Measurements from ENCODE around the gene PUDP. TPM values are rescaled to one million over a fixed set of nuclear protein-coding genes. Genes with fewer than 3 reads are reported as not detected.

Gene PUDP
- total and polyA plus RNA-seq, 3 experiments from 2014 or later, result 18.0 to 26.2 (median 23.2) TPM

DNA sequence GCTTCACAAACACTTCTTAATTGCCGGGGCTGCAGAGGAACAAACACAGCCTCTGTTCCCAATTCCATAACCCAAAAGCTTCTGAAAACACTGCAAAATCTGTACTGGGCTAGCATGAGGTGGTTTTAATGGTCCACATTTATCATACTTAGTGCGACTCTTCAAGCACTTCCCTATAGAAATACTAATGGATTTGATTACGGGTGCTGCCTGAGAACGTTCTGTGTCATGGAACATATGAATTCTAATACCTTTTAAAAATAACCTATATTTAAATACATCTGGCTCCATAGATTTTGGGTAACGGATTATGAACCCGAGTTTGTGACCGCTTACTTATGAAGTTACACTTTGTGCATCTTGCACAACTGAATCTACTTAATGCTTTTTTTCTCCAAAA, 35.9 kb downstream of the PUDP start:
- Mint-ChIP-seq H3K9me3 (no peaks in the 10 kb centered on the region), H3K4me3 (no peak overlapping the region), H3K27ac (no peak overlapping the region), H3K36me3 (peaks cover 5 to 16% (median 6%) of the 10 kb centered on the region in 3 donors), H3K27me3 (no peaks in the 10 kb centered on the region), H3K4me1 (peaks cover 46 to 72% (median 58%) of the 10 kb centered on the region in 3 donors)
- ChIA-PET POLR2A (no interaction called here), CTCF (no interaction called here)
- no peaks in the 10 kb centered on the region for H3K4me1 ChIP-seq (ENCODE audit: insufficient read depth, low read length)
- H3K36me3 ChIP-seq (ENCODE audit: insufficient read depth, low read length), result no peaks in the 10 kb centered on the region
- no peak for DNase-seq
- H3K27me3 ChIP-seq (ENCODE audit: insufficient read depth, low read length, poor library complexity, severe bottlenecking), result no peaks in the 10 kb centered on the region
- no peak overlapping the region for H3K4me3 ChIP-seq (ENCODE audit: low read length)
- no peak overlapping the region for H3K27ac ChIP-seq (ENCODE audit: low read depth, low read length)
- no peaks in the 10 kb centered on the region for H3K9me3 ChIP-seq (ENCODE audit: low read length)

DNA sequence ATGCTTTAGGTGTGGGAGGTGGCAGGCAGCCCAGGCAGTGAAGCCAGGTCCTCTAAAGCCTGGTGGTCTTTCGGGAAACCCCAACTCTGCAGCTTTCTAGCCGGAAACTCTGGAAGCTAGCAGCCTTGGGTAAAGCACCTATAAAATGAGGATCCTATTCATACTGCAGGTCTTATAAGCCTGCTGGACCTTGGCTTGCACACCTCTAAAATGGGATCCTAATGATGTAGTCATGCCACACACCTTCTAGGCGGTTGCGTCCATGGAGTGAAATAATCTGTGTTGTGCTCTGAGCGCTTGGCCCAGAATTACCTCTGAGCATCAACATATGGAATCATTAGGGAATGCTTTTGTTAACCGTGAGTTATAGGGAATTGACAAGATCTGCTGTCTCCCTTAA, 36.4 kb downstream of the PUDP start:
- no peak overlapping the region for H3K4me3 ChIP-seq (ENCODE audit: low read length)
- Mint-ChIP-seq H3K4me3 (no peak overlapping the region), H3K27me3 (no peaks in the 10 kb centered on the region), H3K36me3 (peaks cover 0 to 13% (median 2%) of the 10 kb centered on the region in 3 donors), H3K4me1 (peaks cover 44 to 72% (median 58%) of the 10 kb centered on the region in 3 donors), H3K27ac (no peak overlapping the region), H3K9me3 (no peaks in the 10 kb centered on the region)
- H3K4me1 ChIP-seq (ENCODE audit: insufficient read depth, low read length), result no peaks in the 10 kb centered on the region
- no peaks in the 10 kb centered on the region for H3K9me3 ChIP-seq (ENCODE audit: low read length)
- no peaks in the 10 kb centered on the region for H3K36me3 ChIP-seq (ENCODE audit: insufficient read depth, low read length)
- POLR2A ChIA-PET, result no interaction called here
- CTCF ChIA-PET, result no interaction called here
- no peaks in the 10 kb centered on the region for H3K27me3 ChIP-seq (ENCODE audit: insufficient read depth, low read length, poor library complexity, severe bottlenecking)
- no peak overlapping the region for H3K27ac ChIP-seq (ENCODE audit: low read depth, low read length)
- no peak for DNase-seq

DNA sequence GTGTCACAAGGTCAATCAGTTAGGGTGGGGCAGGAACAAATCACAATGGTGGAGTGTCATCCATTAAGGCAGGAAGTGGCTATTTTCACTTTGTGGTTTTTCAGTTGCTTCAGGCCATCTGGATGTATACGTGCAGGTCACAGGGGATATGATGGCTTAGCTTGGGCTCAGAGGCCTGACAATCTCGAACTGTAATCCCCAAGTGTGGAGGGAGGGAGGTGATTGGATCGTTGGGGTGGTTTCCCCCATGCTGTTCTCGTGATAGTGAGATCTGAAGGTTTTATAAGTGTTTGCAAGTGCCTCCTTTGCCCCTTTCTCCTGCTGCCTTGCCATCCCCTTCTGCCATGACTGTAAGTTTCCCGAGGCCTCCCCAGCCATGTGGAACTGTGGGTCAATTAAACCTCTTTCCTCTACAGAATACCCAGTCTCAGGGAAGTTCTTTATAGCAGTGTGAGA, 37.1 kb downstream of the PUDP start:
- Histone ChIP-seq H3K4me1 (ENCODE audit: insufficient read depth, low read length) (no peaks in the 10 kb centered on the region), H3K27me3 (ENCODE audit: insufficient read depth, low read length, poor library complexity, severe bottlenecking) (no peaks in the 10 kb centered on the region), H3K9me3 (ENCODE audit: low read length) (no peaks in the 10 kb centered on the region), H3K27ac (ENCODE audit: low read depth, low read length) (no peak overlapping the region), H3K4me3 (ENCODE audit: low read length) (no peak overlapping the region), H3K36me3 (ENCODE audit: insufficient read depth, low read length) (no peaks in the 10 kb centered on the region)
- DNase-seq, result no peak
- no peaks in the 10 kb centered on the region for H3K9me3 Mint-ChIP-seq
- CTCF ChIA-PET, result no interaction called here
- POLR2A ChIA-PET, result no interaction called here
- peak overlapping the region in 1 of 7 donors; percentile 37 for H3K4me3 Mint-ChIP-seq
- no peaks in the 10 kb centered on the region for H3K27me3 Mint-ChIP-seq
- H3K4me1 Mint-ChIP-seq, result peaks cover 44 to 68% (median 57%) of the 10 kb centered on the region in 3 donors
- H3K27ac Mint-ChIP-seq, result peak overlapping the region in 7 of 8 donors; percentile 6 to 82 (median 43)
- H3K36me3 Mint-ChIP-seq, result peaks cover under 1 to 14% (median 4%) of the 10 kb centered on the region in 3 donors

DNA sequence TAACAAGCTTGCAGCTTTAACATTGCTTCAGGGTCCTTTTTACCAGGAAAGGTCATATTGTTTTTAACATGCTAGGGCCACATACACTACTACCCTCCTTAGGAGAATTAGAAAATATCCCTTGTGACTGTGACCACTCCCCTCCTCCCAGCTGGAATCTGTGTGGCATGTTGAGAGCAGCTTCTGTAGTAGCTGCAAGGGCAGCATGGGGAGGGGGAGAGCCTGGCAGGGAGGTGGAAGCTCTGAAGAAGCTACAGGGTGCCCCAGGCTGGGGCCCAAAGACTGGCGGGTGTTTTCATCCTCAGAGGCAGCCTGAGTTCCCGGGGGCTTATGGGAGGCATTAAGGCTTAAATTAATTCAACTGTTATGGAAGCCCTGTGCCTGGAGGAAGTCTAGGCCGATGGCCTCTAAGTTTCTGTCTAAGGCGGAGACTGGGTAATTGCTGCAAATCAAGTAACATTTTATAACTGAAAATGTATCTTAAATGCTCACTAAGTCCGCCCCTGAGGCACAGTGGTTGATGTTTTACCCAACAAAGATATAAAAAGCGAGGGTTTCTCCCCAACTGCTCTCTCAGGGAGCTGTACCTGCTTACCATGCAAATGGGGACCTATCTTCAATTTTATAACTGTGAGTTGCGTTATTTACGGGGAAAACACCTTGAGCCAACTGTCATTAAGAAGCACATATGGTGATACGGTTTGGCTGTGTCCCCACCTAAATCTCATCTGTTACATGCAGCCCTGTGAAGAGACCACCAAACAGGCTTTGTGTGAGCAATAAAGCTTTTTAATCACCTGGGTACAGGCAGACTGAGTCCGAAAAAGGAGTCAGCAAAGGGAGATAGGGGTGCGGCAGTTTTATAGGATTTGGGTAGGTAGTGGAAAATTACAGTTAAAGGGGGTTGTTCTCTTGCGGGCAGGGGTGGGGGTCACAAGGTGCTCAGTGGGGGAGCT, 37.8 kb downstream of the PUDP start:
- Histone ChIP-seq H3K27me3 (ENCODE audit: insufficient read depth, low read length, poor library complexity, severe bottlenecking) (no peaks in the 10 kb centered on the region), H3K4me3 (ENCODE audit: low read length) (no peak overlapping the region), H3K27ac (ENCODE audit: low read depth, low read length) (no peak overlapping the region), H3K36me3 (ENCODE audit: insufficient read depth, low read length) (no peaks in the 10 kb centered on the region), H3K9me3 (ENCODE audit: low read length) (no peaks in the 10 kb centered on the region), H3K4me1 (ENCODE audit: insufficient read depth, low read length) (no peaks in the 10 kb centered on the region)
- H3K36me3 Mint-ChIP-seq, result peaks cover 4 to 20% (median 8%) of the 10 kb centered on the region in 3 donors
- H3K4me3 Mint-ChIP-seq, result peak overlapping the region in 1 of 7 donors; percentile 36
- H3K4me1 Mint-ChIP-seq, result peaks cover 44 to 66% (median 52%) of the 10 kb centered on the region in 3 donors
- no peaks in the 10 kb centered on the region for H3K9me3 Mint-ChIP-seq
- DNase-seq, result no peak
- no peaks in the 10 kb centered on the region for H3K27me3 Mint-ChIP-seq
- CTCF ChIA-PET, result no interaction called here
- POLR2A ChIA-PET, result no interaction called here
- peak overlapping the region in 7 of 8 donors; percentile 7 to 87 (median 43) for H3K27ac Mint-ChIP-seq

DNA sequence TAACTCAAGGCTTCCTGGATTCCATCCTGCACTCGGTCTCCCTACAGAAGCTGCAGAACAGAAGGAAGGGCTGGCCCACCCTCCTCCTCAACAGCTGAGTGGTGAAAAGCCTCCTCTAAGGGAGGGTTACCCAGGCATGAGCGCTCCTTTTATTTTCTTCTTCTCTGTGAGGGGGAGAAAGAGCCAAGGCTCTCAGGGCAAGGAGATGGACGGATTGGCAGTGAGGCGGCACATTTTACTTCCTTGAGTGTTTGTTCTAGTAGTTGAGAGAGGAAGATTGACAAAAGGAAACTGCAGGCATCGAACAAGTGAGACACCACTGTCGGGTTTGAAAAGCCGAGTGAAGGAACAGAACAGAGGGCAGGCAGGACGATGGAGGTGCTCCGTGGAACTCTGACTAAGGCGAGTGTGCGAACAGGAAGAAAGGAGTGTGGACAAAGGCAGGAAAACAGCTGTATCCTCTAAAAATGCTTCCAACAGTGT, 38.9 kb downstream of the PUDP start:
- no peaks in the 10 kb centered on the region for H3K27me3 Mint-ChIP-seq
- Histone ChIP-seq H3K4me1 (ENCODE audit: insufficient read depth, low read length) (no peaks in the 10 kb centered on the region), H3K36me3 (ENCODE audit: insufficient read depth, low read length) (no peaks in the 10 kb centered on the region), H3K27ac (ENCODE audit: low read depth, low read length) (no peak overlapping the region), H3K27me3 (ENCODE audit: insufficient read depth, low read length, poor library complexity, severe bottlenecking) (no peaks in the 10 kb centered on the region), H3K9me3 (ENCODE audit: low read length) (no peaks in the 10 kb centered on the region), H3K4me3 (ENCODE audit: low read length) (no peak overlapping the region)
- peaks cover 8 to 24% (median 13%) of the 10 kb centered on the region in 3 donors for H3K36me3 Mint-ChIP-seq
- H3K27ac Mint-ChIP-seq, result peak overlapping the region in 2 of 8 donors; percentile 43 to 69
- no peak overlapping the region for H3K4me3 Mint-ChIP-seq
- no peak for DNase-seq
- ChIA-PET CTCF (no interaction called here), POLR2A (no interaction called here)
- no peaks in the 10 kb centered on the region for H3K9me3 Mint-ChIP-seq
- peaks cover 38 to 57% (median 42%) of the 10 kb centered on the region in 3 donors for H3K4me1 Mint-ChIP-seq

DNA sequence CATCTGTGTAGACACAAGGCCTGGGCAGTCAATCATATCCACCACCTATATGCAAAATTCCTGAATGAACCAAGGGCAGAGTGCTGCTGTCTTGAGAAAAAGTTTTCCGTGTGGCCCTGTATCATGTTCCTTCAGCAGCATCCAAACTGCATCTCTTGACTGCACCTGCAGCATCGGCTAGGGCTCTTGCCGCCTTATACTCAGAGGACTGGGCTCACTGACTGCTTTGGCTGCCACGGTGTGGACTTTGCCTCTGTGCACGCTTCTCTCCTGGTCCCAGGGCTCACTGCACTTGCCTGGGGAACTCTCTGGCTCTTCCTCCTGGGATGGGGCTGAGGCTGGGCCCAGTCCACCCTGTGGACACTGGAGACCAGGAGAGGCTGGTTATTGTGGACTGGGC, 39.9 kb downstream of the PUDP start:
- Mint-ChIP-seq H3K27me3 (no peaks in the 10 kb centered on the region), H3K36me3 (peaks cover 19 to 29% (median 21%) of the 10 kb centered on the region in 3 donors), H3K9me3 (no peaks in the 10 kb centered on the region), H3K4me3 (no peak overlapping the region), H3K4me1 (peaks cover 38 to 59% (median 39%) of the 10 kb centered on the region in 3 donors), H3K27ac (no peak overlapping the region)
- ChIA-PET CTCF (no interaction called here), POLR2A (no interaction called here)
- no peaks in the 10 kb centered on the region for H3K4me1 ChIP-seq (ENCODE audit: insufficient read depth, low read length)
- no peaks in the 10 kb centered on the region for H3K36me3 ChIP-seq (ENCODE audit: insufficient read depth, low read length)
- H3K9me3 ChIP-seq (ENCODE audit: low read length), result no peaks in the 10 kb centered on the region
- DNase-seq, result no peak
- no peak overlapping the region for H3K4me3 ChIP-seq (ENCODE audit: low read length)
- H3K27me3 ChIP-seq (ENCODE audit: insufficient read depth, low read length, poor library complexity, severe bottlenecking), result no peaks in the 10 kb centered on the region
- no peak overlapping the region for H3K27ac ChIP-seq (ENCODE audit: low read depth, low read length)

DNA sequence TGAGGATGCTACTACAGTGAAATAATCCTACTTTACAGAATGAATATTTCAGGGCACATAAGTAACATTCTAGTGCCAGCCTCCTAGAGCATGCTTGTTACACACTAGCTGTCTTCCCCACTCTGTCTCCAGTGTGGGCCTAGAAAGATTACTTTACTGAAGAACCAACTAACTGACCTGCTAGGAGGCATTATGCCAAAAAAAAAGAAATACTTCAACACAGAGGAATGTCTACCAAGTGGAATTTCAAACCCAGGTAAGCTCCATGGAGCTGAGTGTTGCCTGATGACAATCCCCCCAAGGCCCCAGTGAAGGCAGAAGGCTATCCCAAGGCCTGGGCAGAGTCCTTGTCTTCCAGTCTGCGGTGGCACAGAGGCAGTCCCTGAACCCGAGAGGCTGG, 41.3 kb downstream of the PUDP start:
- H3K4me3 Mint-ChIP-seq, result no peak overlapping the region
- H3K27me3 Mint-ChIP-seq, result no peaks in the 10 kb centered on the region
- peaks cover 24 to 35% (median 29%) of the 10 kb centered on the region in 3 donors for H3K36me3 Mint-ChIP-seq
- Histone ChIP-seq H3K36me3 (ENCODE audit: insufficient read depth, low read length) (no peaks in the 10 kb centered on the region), H3K4me1 (ENCODE audit: insufficient read depth, low read length) (no peaks in the 10 kb centered on the region), H3K9me3 (ENCODE audit: low read length) (no peaks in the 10 kb centered on the region), H3K4me3 (ENCODE audit: low read length) (no peak overlapping the region), H3K27me3 (ENCODE audit: insufficient read depth, low read length, poor library complexity, severe bottlenecking) (no peaks in the 10 kb centered on the region), H3K27ac (ENCODE audit: low read depth, low read length) (no peak overlapping the region)
- H3K9me3 Mint-ChIP-seq, result no peaks in the 10 kb centered on the region
- ChIA-PET CTCF (no interaction called here), POLR2A (no interaction called here)
- H3K27ac Mint-ChIP-seq, result peak overlapping the region in 2 of 8 donors; percentile 6 to 52
- peaks cover 35 to 54% (median 37%) of the 10 kb centered on the region in 3 donors for H3K4me1 Mint-ChIP-seq
- DNase-seq, result no peak

DNA sequence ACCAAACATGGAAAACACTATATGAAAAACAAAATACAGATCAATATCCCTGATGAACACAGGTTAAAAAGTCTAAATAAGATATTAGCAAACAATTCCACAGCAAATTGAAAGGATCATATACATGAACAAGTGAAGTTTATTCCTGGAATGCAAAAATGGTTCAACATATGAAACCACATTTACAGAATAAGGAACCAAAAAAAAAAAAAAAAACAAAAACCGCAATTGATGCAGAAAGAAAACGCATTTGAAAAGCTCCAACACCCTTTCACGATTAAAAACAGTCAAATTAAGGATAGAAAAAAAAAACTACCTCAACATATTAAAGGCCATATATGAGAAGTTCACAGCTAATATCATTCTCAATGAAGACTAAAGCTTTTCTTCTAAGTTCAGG, 45.8 kb downstream of the PUDP start:
- Histone ChIP-seq H3K9me3 (ENCODE audit: low read length) (no peaks in the 10 kb centered on the region), H3K36me3 (ENCODE audit: insufficient read depth, low read length) (no peaks in the 10 kb centered on the region), H3K4me1 (ENCODE audit: insufficient read depth, low read length) (no peaks in the 10 kb centered on the region), H3K27ac (ENCODE audit: low read depth, low read length) (no peak overlapping the region), H3K27me3 (ENCODE audit: insufficient read depth, low read length, poor library complexity, severe bottlenecking) (no peaks in the 10 kb centered on the region), H3K4me3 (ENCODE audit: low read length) (no peak overlapping the region)
- Mint-ChIP-seq H3K27me3 (no peaks in the 10 kb centered on the region), H3K36me3 (peaks cover 29 to 43% (median 34%) of the 10 kb centered on the region in 3 donors), H3K9me3 (no peaks in the 10 kb centered on the region), H3K4me3 (no peak overlapping the region), H3K27ac (peak overlapping the region in 1 of 8 donors; percentile 42), H3K4me1 (peaks cover 16 to 24% (median 21%) of the 10 kb centered on the region in 3 donors)
- CTCF ChIA-PET, result no interaction called here
- DNase-seq, result no peak
- POLR2A ChIA-PET, result no interaction called here
